Stimulated activated CD8-positive, alpha-beta memory T cell treated with anti-CD3 and anti-CD28 coated beads, Interleukin-4, amount 100 ng/mL, for 1 hour (primary cell): ENCODE results near the gene ACO1.
"Not testable (repeated sequence)": the region's sequence is repeated elsewhere in the genome, so short reads cannot be mapped to it uniquely, and the experiment has no call there.

ENCODE experiments used
- DNase-seq, 2 donors: peaks; one replicate each; pipeline ENCODE4 v3.0.0-alpha.2; 2020; ENCODE audit warnings: low read depth in 2 of 2, low spot score in 1 of 2

The ACO1 gene

DNA sequence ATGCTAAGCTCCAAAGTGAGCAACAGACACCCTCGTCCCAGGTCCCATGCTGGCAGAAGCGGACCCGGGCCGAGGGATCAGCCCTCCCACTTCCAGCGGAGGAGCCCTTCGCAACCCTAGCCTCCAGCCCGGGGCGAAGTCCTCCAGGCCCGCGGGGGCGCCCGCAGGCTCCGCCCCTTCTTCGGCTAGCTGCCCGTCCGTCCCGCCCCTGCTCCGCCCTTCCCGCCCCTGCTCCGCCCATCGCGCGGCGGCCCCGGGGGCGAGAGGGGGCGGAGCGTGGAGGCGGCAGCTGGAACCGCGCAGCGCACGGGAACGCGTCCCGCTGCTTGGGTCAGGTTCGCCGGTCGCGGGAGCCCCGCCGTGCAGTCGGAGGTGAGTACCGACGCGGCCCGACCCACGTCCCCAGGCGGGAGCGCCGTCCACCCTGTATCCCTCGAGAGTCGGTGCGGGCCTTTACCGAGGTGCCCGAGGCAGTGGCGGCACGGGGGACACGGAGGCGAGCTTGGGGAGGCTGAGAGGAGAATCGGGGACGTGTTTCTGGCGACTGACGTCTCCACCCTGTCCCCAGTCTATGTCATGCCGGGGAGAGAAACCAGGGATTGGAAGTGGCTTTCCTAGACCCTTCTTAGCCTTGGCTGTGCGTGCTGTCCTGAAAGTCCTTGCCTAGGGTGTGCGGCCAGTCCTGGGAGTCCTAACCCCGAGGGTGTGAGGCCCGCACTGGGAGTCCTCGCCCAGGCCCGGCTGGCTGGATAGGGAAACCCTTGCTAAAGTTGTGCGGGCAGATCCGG lies at the start of gene ACO1:
ACO1 (plus strand) TSS at position 280 of the 788 bp plus-strand sequence. CDS start 20,864 bp downstream, outside the sequence.
- peak; percentile 69 to 78 for DNase-seq

DNA sequence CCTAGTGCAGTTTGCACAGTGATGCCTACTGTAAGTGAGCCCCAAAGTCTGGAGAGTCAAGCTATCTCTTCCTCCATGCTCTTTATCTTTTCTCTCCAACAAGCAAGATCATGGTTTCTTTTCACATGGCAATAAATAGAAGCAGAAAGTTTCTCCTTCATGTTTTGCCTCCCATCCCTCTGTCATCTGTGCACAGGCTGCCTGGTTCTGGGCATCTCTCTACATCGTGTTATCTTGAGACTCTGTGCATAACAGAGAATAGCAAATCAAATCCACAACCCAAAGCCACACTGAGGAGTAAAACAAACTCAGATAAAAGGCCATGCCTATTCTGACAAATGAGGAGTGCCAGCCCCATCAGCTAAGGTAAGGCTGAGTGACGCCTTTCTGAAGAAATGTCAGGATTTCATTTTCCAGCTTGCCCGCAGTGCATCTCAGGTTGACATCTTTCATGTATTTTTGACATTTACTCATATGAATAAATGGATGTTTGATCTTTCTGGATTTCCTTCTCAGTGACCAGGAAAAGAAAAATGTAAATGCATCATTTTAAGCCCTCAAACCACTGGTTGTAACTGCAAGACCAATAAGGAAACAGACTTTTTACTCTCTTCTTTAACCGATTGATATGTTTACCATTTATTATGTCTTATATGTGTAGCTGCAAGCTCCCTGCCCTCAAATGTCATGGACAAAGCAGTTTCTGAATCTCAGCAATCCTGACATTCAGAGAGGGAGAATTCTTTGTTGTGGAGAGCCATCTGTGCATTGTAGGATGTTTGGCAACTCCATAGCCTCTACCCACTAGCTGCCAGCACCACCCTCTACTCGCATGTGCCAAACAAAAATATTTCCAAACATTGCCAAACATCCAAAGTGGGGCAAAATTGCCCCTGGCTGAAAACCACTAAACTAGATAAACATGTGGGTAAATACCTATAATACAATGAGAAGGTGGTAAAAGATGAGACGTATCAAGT lies 49.2 kb upstream of the ACO1 start:
- DNase-seq, result no peak

- no peak for DNase-seq
These were observed 45.0 kb upstream of the ACO1 start for GRCh38 chr9:32339424-32339823.

- DNase-seq, result no peak
These were observed 44.1 kb upstream of the ACO1 start for GRCh38 chr9:32340361-32340760.

- no peak for DNase-seq
These were observed 39.8 kb upstream of the ACO1 start for GRCh38 chr9:32344551-32345182.

DNA sequence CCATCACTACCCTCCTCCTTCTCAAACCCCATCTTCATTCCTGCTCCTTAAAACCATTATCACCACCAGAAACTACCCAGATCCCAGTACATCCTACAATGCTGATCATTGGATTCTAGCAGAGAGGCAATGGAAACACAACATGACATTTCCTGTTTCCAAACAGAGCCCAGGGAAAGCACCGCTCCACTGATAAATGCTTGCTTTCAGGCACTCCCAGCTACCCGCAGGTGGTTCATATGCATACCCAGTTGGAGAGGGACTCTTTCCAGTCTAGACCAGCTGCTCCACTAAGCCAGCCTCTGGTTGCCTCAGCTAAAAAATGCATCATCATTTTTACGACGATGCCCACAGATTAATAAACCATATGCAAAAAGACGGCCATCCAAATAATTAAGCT lies 39.2 kb upstream of the ACO1 start:
- no peak for DNase-seq

GRCh38 chr9:32347571-32347970 lies 36.9 kb upstream of the ACO1 start:
- DNase-seq, result no peak

GRCh38 chr9:32348106-32348695 lies 36.2 kb upstream of the ACO1 start:
- no peak for DNase-seq

- no peak for DNase-seq
These were observed 35.4 kb upstream of the ACO1 start for GRCh38 chr9:32349013-32349412.

GRCh38 chr9:32350682-32351081 lies 33.8 kb upstream of the ACO1 start:
- DNase-seq, result no peak

DNA sequence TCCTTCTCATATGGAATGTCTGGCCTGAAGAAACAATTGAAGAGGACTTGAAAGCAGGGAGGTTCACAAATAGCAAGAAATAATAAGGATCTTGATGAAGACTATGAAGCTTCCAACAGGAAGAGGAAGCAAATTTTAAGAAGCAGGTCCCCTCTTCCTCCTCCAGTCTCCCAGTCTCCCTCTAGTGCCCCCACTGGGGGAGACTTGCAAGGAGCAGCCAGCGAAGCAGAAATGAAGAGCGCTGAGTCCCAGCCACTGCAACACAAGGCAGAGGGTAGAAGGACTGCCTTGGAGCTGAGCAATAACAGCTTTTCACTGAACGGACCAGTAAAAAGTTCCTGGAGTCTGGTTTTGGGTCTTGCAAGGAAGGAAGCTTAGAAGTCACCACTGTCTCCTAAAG lies 32.6 kb upstream of the ACO1 start:
- no peak for DNase-seq

DNA sequence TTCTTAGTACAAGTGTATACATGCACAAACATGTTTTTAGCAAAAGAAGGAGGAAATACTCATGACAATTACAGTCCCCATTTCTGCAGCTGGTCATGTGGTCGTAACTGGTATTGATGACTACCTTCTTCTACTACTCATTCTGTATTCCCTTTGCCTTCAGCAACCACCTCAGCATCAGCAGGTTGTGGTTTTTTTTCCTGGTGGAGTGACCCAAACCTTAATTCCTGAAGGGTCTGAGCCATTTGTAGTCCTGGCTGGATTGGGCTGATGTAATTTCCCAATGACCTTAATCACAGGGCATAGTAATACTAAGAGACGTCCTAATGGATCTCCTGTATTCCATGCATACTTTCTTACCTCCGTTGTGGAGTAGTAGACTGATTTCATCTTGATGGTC lies 31.0 kb upstream of the ACO1 start:
- DNase-seq, result not testable (repeated sequence)

DNA sequence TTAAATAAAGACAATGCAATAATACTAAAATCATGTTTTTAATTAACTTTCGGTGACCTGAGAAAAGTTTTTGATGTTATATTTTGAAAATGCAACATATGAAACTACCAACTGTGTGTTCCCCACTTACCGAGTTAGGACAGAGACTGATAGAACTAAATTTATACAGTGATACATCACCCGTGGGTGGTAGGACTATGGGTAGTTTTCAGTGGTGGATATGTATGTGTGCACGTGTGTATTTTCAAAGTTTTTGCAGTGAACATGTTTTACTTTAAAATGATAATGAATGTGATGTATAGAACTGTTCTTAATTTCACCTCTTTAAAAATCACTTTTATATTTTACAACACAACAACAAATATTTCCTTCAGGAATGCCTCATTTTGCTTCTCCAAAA lies 25.0 kb upstream of the ACO1 start:
- DNase-seq, result no peak

GRCh38 chr9:32360983-32361673 lies 23.3 kb upstream of the ACO1 start:
- DNase-seq, result no peak

DNA sequence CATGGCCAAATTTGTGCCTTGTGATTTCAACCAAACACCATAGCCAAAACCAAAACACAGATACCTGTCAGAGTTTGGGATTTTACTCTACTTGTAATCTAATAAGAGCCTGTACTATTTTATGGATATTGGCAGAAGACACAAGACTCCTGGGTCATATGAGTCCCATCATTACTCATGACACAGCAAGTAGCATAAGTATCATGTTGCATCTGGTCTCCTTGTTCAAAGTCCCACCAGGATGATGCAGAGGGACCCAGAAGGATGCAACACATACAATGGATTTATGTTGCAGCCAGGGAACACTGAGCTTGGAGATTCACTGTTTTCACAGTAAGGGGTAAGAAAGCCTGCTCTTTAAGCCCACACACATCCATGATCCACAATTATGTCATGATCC lies 13.2 kb upstream of the ACO1 start:
- no peak for DNase-seq

DNA sequence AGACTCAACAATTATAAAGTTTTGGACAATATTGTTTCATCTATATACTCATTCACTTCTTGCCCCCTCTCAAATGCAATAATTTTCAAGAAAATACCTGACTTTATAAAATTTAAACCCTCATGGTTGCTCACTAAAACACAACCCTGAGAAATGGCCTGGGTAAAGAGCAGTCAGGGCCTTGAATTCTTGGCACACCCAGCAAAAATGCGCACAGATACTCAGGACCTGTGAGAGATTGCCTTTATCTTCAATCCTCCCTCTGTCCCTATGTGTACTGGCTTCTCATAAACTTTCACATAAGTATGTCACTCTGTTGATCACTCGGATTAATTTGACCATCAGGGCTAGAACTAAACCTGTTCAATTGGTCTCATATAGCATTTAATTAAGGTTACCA lies 12.8 kb upstream of the ACO1 start:
- no peak for DNase-seq

DNA sequence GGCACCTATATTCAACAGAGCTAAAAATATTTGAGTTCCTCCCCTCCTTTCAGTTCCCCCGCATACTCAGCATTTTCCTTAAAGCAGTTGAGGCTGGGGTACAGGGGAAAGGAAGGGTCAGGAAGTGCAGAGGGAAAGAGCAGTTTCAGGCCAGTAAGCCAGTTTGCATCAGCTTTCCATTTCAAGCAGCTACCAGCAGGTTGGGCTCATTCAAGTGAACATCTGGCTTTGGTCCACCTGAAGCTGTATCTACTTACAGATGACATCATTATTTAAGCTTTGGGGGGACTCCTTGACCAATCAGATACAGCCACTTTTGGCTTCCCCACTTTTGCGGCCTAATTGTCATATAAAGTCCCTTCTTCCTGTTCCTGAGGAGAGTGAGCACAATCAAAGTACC lies 8.2 kb upstream of the ACO1 start:
- DNase-seq, result no peak

DNA sequence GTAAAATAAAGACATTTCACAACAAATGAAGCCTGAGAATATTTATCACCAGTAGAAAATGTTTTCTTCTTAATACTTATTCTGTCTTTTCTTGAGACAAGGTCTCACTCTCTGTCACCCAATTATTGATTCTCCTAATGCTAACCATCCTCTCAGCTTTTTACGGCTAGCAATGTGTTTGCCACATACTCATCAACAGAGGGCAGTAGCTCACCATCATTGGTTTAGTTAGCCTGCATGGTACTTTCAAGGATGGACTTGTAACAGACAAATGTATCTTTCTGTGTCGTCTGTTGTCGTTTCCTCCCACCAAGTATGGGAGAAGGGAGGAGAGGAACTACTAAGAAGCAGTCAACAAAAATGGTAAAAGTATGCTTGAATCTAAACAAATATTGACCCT lies 5.9 kb upstream of the ACO1 start:
- DNase-seq, result no peak

DNA sequence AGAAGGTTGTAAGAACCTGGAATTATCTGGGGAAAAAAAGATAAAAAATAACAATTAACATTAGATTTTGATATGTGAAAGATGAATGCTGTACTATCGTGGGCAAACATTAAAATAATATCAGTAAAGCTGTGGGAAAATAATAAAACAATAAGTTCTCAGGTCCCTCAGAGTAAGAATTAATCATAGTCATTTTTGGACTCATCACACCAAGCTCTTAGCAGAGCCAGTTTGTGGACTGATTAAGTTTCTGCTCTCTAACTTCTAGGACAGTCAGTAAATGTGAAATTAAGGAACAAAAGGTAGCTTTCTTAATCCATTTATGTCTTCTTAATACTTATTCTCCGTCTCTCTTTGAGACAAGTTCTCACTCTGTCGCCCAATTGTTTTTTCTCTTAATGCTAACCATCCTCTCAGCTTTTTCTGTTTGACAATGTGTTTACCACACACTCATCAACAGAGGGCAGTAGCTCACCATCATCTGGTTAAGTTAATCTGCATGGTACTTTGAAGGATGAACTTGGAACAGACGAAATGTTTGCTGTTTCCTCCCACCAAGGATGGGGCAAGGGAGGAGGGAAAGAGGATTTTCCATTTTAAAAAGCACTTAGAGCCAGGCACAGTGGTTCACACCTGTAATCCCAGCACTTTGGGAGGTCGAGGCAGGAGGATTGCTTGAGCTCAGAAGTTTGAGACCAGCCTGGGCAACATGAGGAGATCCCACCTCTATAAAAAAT lies 5.3 kb upstream of the ACO1 start:
- DNase-seq, result peak in 1 of 2 donors; percentile 30

- no peak for DNase-seq
These were observed 3.5 kb upstream of the ACO1 start for GRCh38 chr9:32380944-32381343.
